Smooth muscle cell (in vitro differentiated cells): ENCODE results near the gene PPP2R5C. TPM values are rescaled to one million over a fixed set of nuclear protein-coding genes. Genes with fewer than 3 reads are reported as not detected.

Source experiments
- DNase-seq: peaks from one replicate; lab custom pipeline; 2025; ENCODE audit not compliant: unreplicated experiment; lab: John Stamatoyannopoulos, UW
- H2AFZ ChIP-seq: fragments of 200-600 bp; sonication (generic); 2 replicates; pipeline ENCODE4 v1.6.0; 2016; ENCODE audit warnings: antibody characterized with exemption, low read depth, mild to moderate bottlenecking
- H3F3A ChIP-seq: fragments of 200-600 bp; sonication (generic); 2 replicates; pipeline ENCODE4 v1.6.0; 2017; ENCODE audit warnings: antibody characterized with exemption, low read depth
- H3K27ac ChIP-seq: fragments of 200-600 bp; sonication (generic); 2 replicates; pipeline ENCODE4 v1.5.1; 2016; ENCODE audit warnings: low read depth, mild to moderate bottlenecking
- H3K27me3 ChIP-seq: fragments of 200-600 bp; sonication (generic); 2 replicates; pipeline ENCODE4 v1.6.1; 2016; ENCODE audit warnings: low read depth, mild to moderate bottlenecking
- H3K36me3 ChIP-seq: fragments of 200-600 bp; sonication (generic); 2 replicates; pipeline ENCODE4 v1.5.1; 2016; ENCODE audit warnings: low read depth
- H3K4me1 ChIP-seq: fragments of 200-600 bp; sonication (generic); 2 replicates; pipeline ENCODE4 v1.5.1; 2016; ENCODE audit warnings: low read depth
- H3K4me2 ChIP-seq: fragments of 200-600 bp; sonication (generic); 2 replicates; pipeline ENCODE4 v1.6.0; 2016; ENCODE audit warnings: mild to moderate bottlenecking
- H3K4me3 ChIP-seq: fragments of 200-600 bp; sonication (generic); 2 replicates; pipeline ENCODE4 v1.5.1; 2016; ENCODE audit warnings: mild to moderate bottlenecking
- H3K79me2 ChIP-seq: fragments of 200-600 bp; sonication (generic); 2 replicates; pipeline ENCODE4 v1.6.0; 2016; ENCODE audit warnings: low read depth, mild to moderate bottlenecking
- H3K9ac ChIP-seq: fragments of 200-600 bp; sonication (generic); 2 replicates; pipeline ENCODE4 v1.6.0; 2016; ENCODE audit warnings: low read depth
- H3K9me3 ChIP-seq: fragments of 200-600 bp; sonication (generic); replicated peaks from 2 replicates; pipeline ENCODE4 v1.5.1; 2016; ENCODE audit warnings: low read depth
- H4K20me1 ChIP-seq: fragments of 200-600 bp; sonication (generic); 2 replicates; pipeline ENCODE4 v1.6.0; 2016; ENCODE audit warnings: low read depth
- WGBS: methylation state at CpG from one replicate; pipeline ENCODE4 v1.1.7; 2016; ENCODE audit warnings: low lambda C conversion rate; 5-methylcytosine and 5-hydroxymethylcytosine counted together
- polyA plus RNA-seq: library from polyadenylated mRNA; unstranded; fragments of >200 nt; fragmentation: Nextera tagmentation; extraction: Ambion mirVana; gene quantifications from 2 replicates; pipeline ENCODE4 v1.2.1, GENCODE V29; 2016
- total RNA-seq: library from RNA; depleted of rRNA; stranded (reverse); fragments of >200 nt; gene quantifications from 2 replicates; pipeline ENCODE4 v1.2.3, GENCODE V29; 2014
- TF ChIP-seq, protein P1 (sequence below): fragments of 200-600 bp; sonication (generic); IDR thresholded peaks from 2 replicates; pipeline ENCODE4 v1.5.1; 2017; ENCODE audit warnings: borderline replicate concordance, mild to moderate bottlenecking, antibody characterized with exemption; ENCODE audit not compliant: insufficient read depth, poor library complexity, severe bottlenecking

PPP2R5C gene
- total and polyA plus RNA-seq, 2 experiments from 2014 or later: 63.6 to 92.7 TPM

- DNase-seq: no peak
- TF ChIP-seq, protein P1, sequence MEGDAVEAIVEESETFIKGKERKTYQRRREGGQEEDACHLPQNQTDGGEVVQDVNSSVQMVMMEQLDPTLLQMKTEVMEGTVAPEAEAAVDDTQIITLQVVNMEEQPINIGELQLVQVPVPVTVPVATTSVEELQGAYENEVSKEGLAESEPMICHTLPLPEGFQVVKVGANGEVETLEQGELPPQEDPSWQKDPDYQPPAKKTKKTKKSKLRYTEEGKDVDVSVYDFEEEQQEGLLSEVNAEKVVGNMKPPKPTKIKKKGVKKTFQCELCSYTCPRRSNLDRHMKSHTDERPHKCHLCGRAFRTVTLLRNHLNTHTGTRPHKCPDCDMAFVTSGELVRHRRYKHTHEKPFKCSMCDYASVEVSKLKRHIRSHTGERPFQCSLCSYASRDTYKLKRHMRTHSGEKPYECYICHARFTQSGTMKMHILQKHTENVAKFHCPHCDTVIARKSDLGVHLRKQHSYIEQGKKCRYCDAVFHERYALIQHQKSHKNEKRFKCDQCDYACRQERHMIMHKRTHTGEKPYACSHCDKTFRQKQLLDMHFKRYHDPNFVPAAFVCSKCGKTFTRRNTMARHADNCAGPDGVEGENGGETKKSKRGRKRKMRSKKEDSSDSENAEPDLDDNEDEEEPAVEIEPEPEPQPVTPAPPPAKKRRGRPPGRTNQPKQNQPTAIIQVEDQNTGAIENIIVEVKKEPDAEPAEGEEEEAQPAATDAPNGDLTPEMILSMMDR: no peak
- no peaks in the 10 kb centered on the region for H3K9me3 ChIP-seq
- no peak overlapping the region for H3K4me3 ChIP-seq
- no peaks in the 10 kb centered on the region for H4K20me1 ChIP-seq
- H3K9ac ChIP-seq: no peak overlapping the region
- no peak overlapping the region for H3K27ac ChIP-seq
- H3K36me3 ChIP-seq: peaks cover 26% of the 10 kb centered on the region
- no peak overlapping the region for H2AFZ ChIP-seq
- H3K79me2 ChIP-seq: no peaks in the 10 kb centered on the region
- H3K4me1 ChIP-seq: no peaks in the 10 kb centered on the region
- no peaks in the 10 kb centered on the region for H3F3A ChIP-seq
- no peaks in the 10 kb centered on the region for H3K27me3 ChIP-seq
- H3K4me2 ChIP-seq: no peak overlapping the region
- WGBS: 98% methylated on average over 11 of the region's 11 CpGs
Observed at GRCh38 chr14:101899263-101899662, 137.8 kb downstream of the PPP2R5C start.

DNA sequence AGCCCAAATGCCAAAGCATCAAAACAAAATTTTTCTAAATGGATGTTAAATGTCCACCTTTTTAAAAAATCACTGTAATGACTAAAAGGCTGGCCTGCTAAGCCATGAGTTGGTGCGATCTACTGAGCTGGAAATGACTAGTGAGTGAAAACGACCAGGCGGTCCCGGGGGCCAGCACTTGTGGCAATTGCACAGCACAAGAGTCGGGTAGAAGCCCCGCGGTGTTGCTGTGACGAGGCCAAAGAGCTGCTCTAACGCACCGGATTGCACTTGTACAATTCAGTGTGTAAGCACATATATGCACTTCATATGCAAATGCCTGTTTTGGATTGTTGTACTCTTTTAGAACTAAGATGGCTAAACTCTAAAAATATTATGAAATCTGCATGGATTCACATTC is 138.7 kb downstream of the PPP2R5C start:
- TF ChIP-seq, protein P1: no peak
- H3K36me3 ChIP-seq: peaks cover 19% of the 10 kb centered on the region

GRCh38 chr14:101903111-101903561 is 141.6 kb downstream of the PPP2R5C start:
- Histone ChIP-seq H3K4me2 (no peak overlapping the region), H2AFZ (no peak overlapping the region), H3K4me1 (no peaks in the 10 kb centered on the region), H4K20me1 (no peaks in the 10 kb centered on the region), H3K27ac (no peak overlapping the region), H3K27me3 (no peaks in the 10 kb centered on the region), H3K9me3 (no peaks in the 10 kb centered on the region), H3K4me3 (no peak overlapping the region), H3F3A (no peaks in the 10 kb centered on the region), H3K79me2 (no peaks in the 10 kb centered on the region), H3K9ac (no peak overlapping the region), H3K36me3 (peaks cover 15% of the 10 kb centered on the region)
- 97% methylated on average over 13 of the region's 13 CpGs for WGBS
- TF ChIP-seq, protein P1: no peak
- no peak for DNase-seq

More for the DNA sequence above, 138.7 kb downstream of the PPP2R5C start:
- Histone ChIP-seq H2AFZ (no peak overlapping the region), H3K4me3 (no peak overlapping the region), H3K4me2 (no peak overlapping the region), H3K4me1 (no peaks in the 10 kb centered on the region), H3K27ac (no peak overlapping the region), H3F3A (no peaks in the 10 kb centered on the region), H3K79me2 (no peaks in the 10 kb centered on the region), H3K9me3 (no peaks in the 10 kb centered on the region), H3K27me3 (no peaks in the 10 kb centered on the region), H3K9ac (no peak overlapping the region), H4K20me1 (no peaks in the 10 kb centered on the region)
- no peak for DNase-seq
- WGBS: 99% methylated on average over 10 of the region's 10 CpGs

DNA sequence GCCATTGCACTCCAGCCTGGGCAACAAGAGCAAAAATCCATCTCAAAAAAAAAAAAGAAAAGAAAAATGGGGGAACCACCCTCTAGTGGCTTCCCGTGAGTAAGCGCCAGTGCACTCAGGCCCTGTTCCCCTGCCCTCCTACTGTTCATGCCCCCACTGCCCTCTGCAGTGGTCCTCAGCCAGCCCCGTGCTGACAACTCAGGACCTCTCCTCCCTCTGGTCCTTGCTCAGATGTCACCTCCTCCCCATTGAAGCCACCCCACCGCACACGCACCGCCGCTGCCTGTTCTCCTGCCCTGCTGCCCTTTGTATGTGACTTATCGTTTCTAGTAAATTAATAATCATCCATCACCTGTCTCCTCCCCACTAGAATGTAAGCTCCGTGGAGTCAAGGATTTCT is 144.1 kb downstream of the PPP2R5C start:
- TF ChIP-seq, protein P1: no peak
- H3K27ac ChIP-seq: no peak overlapping the region
- no peak overlapping the region for H3K4me2 ChIP-seq
- no peaks in the 10 kb centered on the region for H3F3A ChIP-seq
- H4K20me1 ChIP-seq: no peaks in the 10 kb centered on the region
- H3K79me2 ChIP-seq: no peaks in the 10 kb centered on the region
- H2AFZ ChIP-seq: no peak overlapping the region
- DNase-seq: no peak
- no peaks in the 10 kb centered on the region for H3K27me3 ChIP-seq
- H3K9me3 ChIP-seq: no peaks in the 10 kb centered on the region
- no peaks in the 10 kb centered on the region for H3K4me1 ChIP-seq
- WGBS: 98% methylated on average over 9 of the region's 9 CpGs
- no peak overlapping the region for H3K9ac ChIP-seq
- no peak overlapping the region for H3K4me3 ChIP-seq
- H3K36me3 ChIP-seq: peaks cover 15% of the 10 kb centered on the region
